ENCODE data around the gene ABCC11. TPM values are rescaled to one million over a fixed set of nuclear protein-coding genes. Genes with fewer than 3 reads are reported as not detected.

The ABCC11 gene
- total and polyA plus RNA-seq, 2 of the 13 experiments (the other 11 are each of a cell fraction or from before 2014, with no cell fraction given): 1.0 to 1.4 TPM

GRCh38 chr16:48244080-48244862 lies 3.1 kb downstream of the ABCC11 start, which contains the start of gene LONP2 (continued):
- TF ChIP-seq ZNF644 (CRISPR knock-in tag; IDR thresholded peaks at IDR 0.05; ENCODE audit: low read depth) (peak; percentile 78), NCOA1 (CRISPR knock-in tag; IDR thresholded peaks at IDR 0.05) (0 out of 2 replicates have a peak, but pooled peaks have one; percentile 72), CCDC6 (CRISPR knock-in tag; IDR thresholded peaks at IDR 0.05) (0 out of 2 replicates have a peak, but pooled peaks have one; percentile 23), ZSCAN21 (CRISPR knock-in tag; IDR thresholded peaks at IDR 0.05; ENCODE audit: borderline replicate concordance) (peak; percentile 81; the same call in 1 of the 2 replicates), ZNF83 (CRISPR knock-in tag; IDR thresholded peaks at IDR 0.05; ENCODE audit: borderline replicate concordance) (peak; percentile 72; the same call in 1 of the 2 replicates), BATF2 (CRISPR knock-in tag; IDR thresholded peaks at IDR 0.05) (no peak; the same call in 1 of the 2 replicates), XRCC5 (optimal IDR thresholded peaks at IDR 0.05; ENCODE audit: low read length) (peak; percentile 90), ZNF282 (IDR thresholded peaks at IDR 0.05; ENCODE audit: partially characterized antibody) (no peak), ZNF10 (CRISPR knock-in tag; IDR thresholded peaks at IDR 0.05; ENCODE audit: borderline replicate concordance, low read depth) (no peak), RFX3 (CRISPR knock-in tag; IDR thresholded peaks at IDR 0.05) (peak; percentile 31; the same call in 1 of the 2 replicates), IKZF4 (CRISPR knock-in tag; IDR thresholded peaks at IDR 0.05; ENCODE audit: borderline replicate concordance, low read depth, not compliant biosample characterization) (peak; percentile 95), U2AF2 (IDR thresholded peaks at IDR 0.05; ENCODE audit: low read depth, low read length) (no peak), ZSCAN31 (CRISPR knock-in tag; IDR thresholded peaks at IDR 0.05; ENCODE audit: low read depth) (peak; percentile 99), GFI1 (CRISPR knock-in tag; IDR thresholded peaks at IDR 0.05; ENCODE audit: borderline replicate concordance) (peak; percentile 64; the same call in 1 of the 2 replicates), AKNA (CRISPR knock-in tag; IDR thresholded peaks at IDR 0.05; ENCODE audit: borderline replicate concordance) (no peak), ATAD3A (CRISPR knock-in tag; IDR thresholded peaks at IDR 0.05) (no peak), ZMYM3 (CRISPR knock-in tag; IDR thresholded peaks at IDR 0.05) (peak; percentile 92), MAX (IDR thresholded peaks at IDR 0.05) (peak; percentile 82), NR2C2 (CRISPR knock-in tag; IDR thresholded peaks at IDR 0.05; ENCODE audit: borderline replicate concordance) (peak; percentile 89), RAD51 (IDR thresholded peaks at IDR 0.05; ENCODE audit: borderline replicate concordance) (no peak), ZBTB8A (CRISPR knock-in tag; IDR thresholded peaks at IDR 0.05; ENCODE audit: borderline replicate concordance, low read depth) (no peak), CSRNP2 (CRISPR knock-in tag; conservative IDR thresholded peaks at IDR 0.05; ENCODE audit: low read depth) (no peak)

All from HepG2 (cell line).